ENCODE results near the gene PPOX.

Gene PPOX

GRCh38 chr1:161165742-161166668 lies at the start of gene PPOX:
Gene PPOX (plus strand): TSS chr1:161166426. CDS start chr1:161166848, 422 bp downstream.
- H3K4me3 ChIP-seq (replicated peaks in 1 of 2; ENCODE audit: low read depth in 2 of 2, low read length in 2 of 2): peak within 1 kb of the TSS; percentile 77 to 79
- peak; percentile 56 for TF ChIP-seq CTCF (IDR thresholded peaks at IDR 0.05; ENCODE audit: low read depth, low read length)
- DNase-seq (ENCODE audit: low read depth in 2 of 2): peak; percentile 99

- TF ChIP-seq CTCF (IDR thresholded peaks at IDR 0.05; ENCODE audit: low read depth, low read length): no peak
- DNase-seq (ENCODE audit: low read depth in 2 of 2): peak; percentile 80 to 90
- peak within 1 kb of the TSS; percentile 83 to 100 for H3K4me3 ChIP-seq (replicated peaks in 1 of 2; ENCODE audit: low read depth in 2 of 2, low read length in 2 of 2)
Observed at GRCh38 chr1:161117759-161118581, 48.3 kb upstream of the PPOX start, which contains the start of the genes NIT1 and PFDN2. Gene NIT1 (plus strand): TSS chr1:161118105. CDS start chr1:161118177, 72 bp downstream. Gene PFDN2 (minus strand): TSS chr1:161118037. CDS start chr1:161118026, 11 bp downstream.

GRCh38 chr1:161119092-161119903 lies 46.9 kb upstream of the PPOX start:
- H3K4me3 ChIP-seq (replicated peaks in 1 of 2; ENCODE audit: low read depth in 2 of 2, low read length in 2 of 2): peak overlapping the region; percentile 83 to 100
- peak; percentile 53 for TF ChIP-seq CTCF (IDR thresholded peaks at IDR 0.05; ENCODE audit: low read depth, low read length)
- peak; percentile 83 to 84 for DNase-seq (ENCODE audit: low read depth in 2 of 2)

- no peak for TF ChIP-seq CTCF (IDR thresholded peaks at IDR 0.05; ENCODE audit: low read depth, low read length)
- no peak for DNase-seq (ENCODE audit: low read depth in 2 of 2)
- no peak overlapping the region for H3K4me3 ChIP-seq (replicated peaks in 1 of 2; ENCODE audit: low read depth in 2 of 2, low read length in 2 of 2)
Observed at GRCh38 chr1:161121042-161121650, 45.1 kb upstream of the PPOX start.

- no peak for TF ChIP-seq CTCF (IDR thresholded peaks at IDR 0.05; ENCODE audit: low read depth, low read length)
- H3K4me3 ChIP-seq (replicated peaks in 1 of 2; ENCODE audit: low read depth in 2 of 2, low read length in 2 of 2): no peak overlapping the region
- DNase-seq (ENCODE audit: low read depth in 2 of 2): no peak
Observed at GRCh38 chr1:161121834-161122233, 44.4 kb upstream of the PPOX start.

Measured in cardiac fibroblast (primary cell).